Measurements from ENCODE around the gene RSPO1. TPM values are rescaled to one million over a fixed set of nuclear protein-coding genes. Genes with fewer than 3 reads are reported as not detected.
"Not testable (repeated sequence)": the region's sequence is repeated elsewhere in the genome, so short reads cannot be mapped to it uniquely, and the experiment has no call there.

RSPO1 gene
- total RNA-seq = not detected
- polyA plus RNA-seq = 0.02 TPM
- long read RNA-seq, donor 1 = 0 reads
- long read RNA-seq, donor 2 = 0 reads
- long read RNA-seq, donor 3 = 0 reads
- long read RNA-seq, donor 4 = 0 reads
- long read RNA-seq, donor 5 = 0 reads
- long read RNA-seq, donor 6 = 0 reads
- long read RNA-seq, donor 7 = 0 reads
- long read RNA-seq, donor 8 = 0 reads
- long read RNA-seq, donor 9 = 0 reads
- long read RNA-seq, donor 10 = 0 reads

- H3K4me1 ChIP-seq (ENCODE audit: control insufficient read depth in 2 of 2, insufficient read depth in 2 of 2, low read length in 2 of 2) = no peaks in the 10 kb centered on the region
- no peak for DNase-seq (ENCODE audit: low read depth in 6 of 9, low spot score in 9 of 9)
- no peak within 1 kb of the TSS for H3K4me3 ChIP-seq (ENCODE audit: low read length in 2 of 2)
- H3K9me3 ChIP-seq (ENCODE audit: control insufficient read depth in 2 of 2, insufficient read depth in 1 of 2, low read length in 1 of 2) = no peaks in the 10 kb centered on the region
- H3K36me3 ChIP-seq (ENCODE audit: control insufficient read depth in 2 of 2, insufficient read depth in 2 of 2, low read length in 1 of 2) = no peaks in the 10 kb centered on the region
- WGBS = 3% methylated on average over 72 of the region's 72 CpGs
- peaks cover 57 to 87% of the 10 kb centered on the region in 2 donors for H3K27me3 ChIP-seq (ENCODE audit: control insufficient read depth in 2 of 2, insufficient read depth in 1 of 2, low read length in 1 of 2)
- no peak within 1 kb of the TSS for H3K27ac ChIP-seq (ENCODE audit: low read depth in 1 of 2, low read length in 1 of 2)
Observed at GRCh38 chr1:37634244-37634991, at the start of gene RSPO1. Gene RSPO1, minus strand, starts transcription at chr1:37634892. Its CDS starts 5,231 bp downstream, at chr1:37629661.

GRCh38 chr1:37684182-37684581, 49.5 kb upstream of the RSPO1 start:
- not testable (repeated sequence) for DNase-seq (ENCODE audit: low read depth in 6 of 9, low spot score in 9 of 9); H3K4me1 ChIP-seq (ENCODE audit: control insufficient read depth in 2 of 2, insufficient read depth in 2 of 2, low read length in 2 of 2); H3K4me3 ChIP-seq (ENCODE audit: low read length in 2 of 2); H3K27ac ChIP-seq (ENCODE audit: low read depth in 1 of 2, low read length in 1 of 2); H3K9me3 ChIP-seq (ENCODE audit: control insufficient read depth in 2 of 2, insufficient read depth in 1 of 2, low read length in 1 of 2); H3K27me3 ChIP-seq (ENCODE audit: control insufficient read depth in 2 of 2, insufficient read depth in 1 of 2, low read length in 1 of 2)
- H3K36me3 ChIP-seq (ENCODE audit: control insufficient read depth in 2 of 2, insufficient read depth in 2 of 2, low read length in 1 of 2) = peaks cover 41 to 42% of the 10 kb centered on the region in 2 donors
- 97% methylated on average over 9 of the region's 9 CpGs for WGBS

- 81% methylated on average over 5 of the region's 5 CpGs for WGBS
- H3K27ac ChIP-seq (ENCODE audit: low read depth in 1 of 2, low read length in 1 of 2) = no peak overlapping the region
- no peak overlapping the region for H3K4me3 ChIP-seq (ENCODE audit: low read length in 2 of 2)
- no peaks in the 10 kb centered on the region for H3K9me3 ChIP-seq (ENCODE audit: control insufficient read depth in 2 of 2, insufficient read depth in 1 of 2, low read length in 1 of 2)
- H3K27me3 ChIP-seq (ENCODE audit: control insufficient read depth in 2 of 2, insufficient read depth in 1 of 2, low read length in 1 of 2) = no peaks in the 10 kb centered on the region
- H3K36me3 ChIP-seq (ENCODE audit: control insufficient read depth in 2 of 2, insufficient read depth in 2 of 2, low read length in 1 of 2) = peaks cover 34 to 42% of the 10 kb centered on the region in 2 donors
- DNase-seq (ENCODE audit: low read depth in 6 of 9, low spot score in 9 of 9) = peak in 7 of 9 donors; percentile 48 to 84 (median 70)
- H3K4me1 ChIP-seq (ENCODE audit: control insufficient read depth in 2 of 2, insufficient read depth in 2 of 2, low read length in 2 of 2) = no peaks in the 10 kb centered on the region
Observed at GRCh38 chr1:37682334-37682987, 47.8 kb upstream of the RSPO1 start.

GRCh38 chr1:37680933-37681332, 46.2 kb upstream of the RSPO1 start:
- peaks cover 23 to 31% of the 10 kb centered on the region in 2 donors for H3K36me3 ChIP-seq (ENCODE audit: control insufficient read depth in 2 of 2, insufficient read depth in 2 of 2, low read length in 1 of 2)

GRCh38 chr1:37677808-37678207, 43.1 kb upstream of the RSPO1 start:
- Histone ChIP-seq H3K36me3 (ENCODE audit: control insufficient read depth in 2 of 2, insufficient read depth in 2 of 2, low read length in 1 of 2) (peaks cover 3 to 6% of the 10 kb centered on the region in 2 donors), H3K27me3 (ENCODE audit: control insufficient read depth in 2 of 2, insufficient read depth in 1 of 2, low read length in 1 of 2) (peaks cover 0 to 13% of the 10 kb centered on the region in 2 donors), H3K4me3 (ENCODE audit: low read length in 2 of 2) (no peak overlapping the region), H3K9me3 (ENCODE audit: control insufficient read depth in 2 of 2, insufficient read depth in 1 of 2, low read length in 1 of 2) (no peaks in the 10 kb centered on the region), H3K27ac (ENCODE audit: low read depth in 1 of 2, low read length in 1 of 2) (no peak overlapping the region), H3K4me1 (ENCODE audit: control insufficient read depth in 2 of 2, insufficient read depth in 2 of 2, low read length in 2 of 2) (peaks cover 6 to 8% of the 10 kb centered on the region in 2 donors)
- WGBS = 98% methylated on average over 5 of the region's 5 CpGs
- no peak for DNase-seq (ENCODE audit: low read depth in 6 of 9, low spot score in 9 of 9)

More at GRCh38 chr1:37680933-37681332, 46.2 kb upstream of the RSPO1 start:
- Histone ChIP-seq H3K9me3 (ENCODE audit: control insufficient read depth in 2 of 2, insufficient read depth in 1 of 2, low read length in 1 of 2) (no peaks in the 10 kb centered on the region), H3K27me3 (ENCODE audit: control insufficient read depth in 2 of 2, insufficient read depth in 1 of 2, low read length in 1 of 2) (peaks cover 0 to 4% of the 10 kb centered on the region in 2 donors), H3K4me1 (ENCODE audit: control insufficient read depth in 2 of 2, insufficient read depth in 2 of 2, low read length in 2 of 2) (no peaks in the 10 kb centered on the region), H3K4me3 (ENCODE audit: low read length in 2 of 2) (no peak overlapping the region), H3K27ac (ENCODE audit: low read depth in 1 of 2, low read length in 1 of 2) (no peak overlapping the region)
- DNase-seq (ENCODE audit: low read depth in 6 of 9, low spot score in 9 of 9) = no peak
- WGBS = 98% methylated on average over 3 of the region's 3 CpGs

GRCh38 chr1:37677143-37677439, 42.4 kb upstream of the RSPO1 start:
- H3K27me3 ChIP-seq (ENCODE audit: control insufficient read depth in 2 of 2, insufficient read depth in 1 of 2, low read length in 1 of 2) = peaks cover 0 to 19% of the 10 kb centered on the region in 2 donors
- peaks cover 6 to 8% of the 10 kb centered on the region in 2 donors for H3K4me1 ChIP-seq (ENCODE audit: control insufficient read depth in 2 of 2, insufficient read depth in 2 of 2, low read length in 2 of 2)
- DNase-seq (ENCODE audit: low read depth in 6 of 9, low spot score in 9 of 9) = no peak
- H3K27ac ChIP-seq (ENCODE audit: low read depth in 1 of 2, low read length in 1 of 2) = no peak overlapping the region
- WGBS = 93% methylated on average over 4 of the region's 4 CpGs
- H3K36me3 ChIP-seq (ENCODE audit: control insufficient read depth in 2 of 2, insufficient read depth in 2 of 2, low read length in 1 of 2) = peaks cover 0 to 2% of the 10 kb centered on the region in 2 donors
- no peak overlapping the region for H3K4me3 ChIP-seq (ENCODE audit: low read length in 2 of 2)
- no peaks in the 10 kb centered on the region for H3K9me3 ChIP-seq (ENCODE audit: control insufficient read depth in 2 of 2, insufficient read depth in 1 of 2, low read length in 1 of 2)

GRCh38 chr1:37676281-37677142, 41.8 kb upstream of the RSPO1 start:
- 63% methylated on average over 14 of the region's 14 CpGs for WGBS
- H3K9me3 ChIP-seq (ENCODE audit: control insufficient read depth in 2 of 2, insufficient read depth in 1 of 2, low read length in 1 of 2) = no peaks in the 10 kb centered on the region
- no peak overlapping the region for H3K4me3 ChIP-seq (ENCODE audit: low read length in 2 of 2)
- no peak for DNase-seq (ENCODE audit: low read depth in 6 of 9, low spot score in 9 of 9)
- H3K27ac ChIP-seq (ENCODE audit: low read depth in 1 of 2, low read length in 1 of 2) = no peak overlapping the region
- H3K27me3 ChIP-seq (ENCODE audit: control insufficient read depth in 2 of 2, insufficient read depth in 1 of 2, low read length in 1 of 2) = peaks cover 0 to 21% of the 10 kb centered on the region in 2 donors
- peaks cover 6 to 8% of the 10 kb centered on the region in 2 donors for H3K4me1 ChIP-seq (ENCODE audit: control insufficient read depth in 2 of 2, insufficient read depth in 2 of 2, low read length in 2 of 2)
- H3K36me3 ChIP-seq (ENCODE audit: control insufficient read depth in 2 of 2, insufficient read depth in 2 of 2, low read length in 1 of 2) = peaks cover 0 to 2% of the 10 kb centered on the region in 2 donors

- Histone ChIP-seq H3K36me3 (ENCODE audit: control insufficient read depth in 2 of 2, insufficient read depth in 2 of 2, low read length in 1 of 2) (no peaks in the 10 kb centered on the region), H3K4me3 (ENCODE audit: low read length in 2 of 2) (no peak overlapping the region), H3K9me3 (ENCODE audit: control insufficient read depth in 2 of 2, insufficient read depth in 1 of 2, low read length in 1 of 2) (no peaks in the 10 kb centered on the region), H3K27me3 (ENCODE audit: control insufficient read depth in 2 of 2, insufficient read depth in 1 of 2, low read length in 1 of 2) (peaks cover 0 to 30% of the 10 kb centered on the region in 2 donors), H3K4me1 (ENCODE audit: control insufficient read depth in 2 of 2, insufficient read depth in 2 of 2, low read length in 2 of 2) (peaks cover 6 to 8% of the 10 kb centered on the region in 2 donors), H3K27ac (ENCODE audit: low read depth in 1 of 2, low read length in 1 of 2) (no peak overlapping the region)
- DNase-seq (ENCODE audit: low read depth in 6 of 9, low spot score in 9 of 9) = peak in 3 of 9 donors; percentile 31 to 69 (median 48)
- WGBS = 19% methylated on average over 10 of the region's 10 CpGs
Observed at GRCh38 chr1:37673920-37674319, 39.2 kb upstream of the RSPO1 start.
